HG02870 (cell line): Measurements from ENCODE around the gene EPHA2.

ENCODE experiments used
- ATAC-seq: cut with Tn5 transposase; IDR thresholded peaks from one replicate; pipeline ENCODE4 v1.9.1; 2021; ENCODE audit warnings: mild to moderate bottlenecking, moderate library complexity; ENCODE audit not compliant: unreplicated experiment

EPHA2 gene

DNA sequence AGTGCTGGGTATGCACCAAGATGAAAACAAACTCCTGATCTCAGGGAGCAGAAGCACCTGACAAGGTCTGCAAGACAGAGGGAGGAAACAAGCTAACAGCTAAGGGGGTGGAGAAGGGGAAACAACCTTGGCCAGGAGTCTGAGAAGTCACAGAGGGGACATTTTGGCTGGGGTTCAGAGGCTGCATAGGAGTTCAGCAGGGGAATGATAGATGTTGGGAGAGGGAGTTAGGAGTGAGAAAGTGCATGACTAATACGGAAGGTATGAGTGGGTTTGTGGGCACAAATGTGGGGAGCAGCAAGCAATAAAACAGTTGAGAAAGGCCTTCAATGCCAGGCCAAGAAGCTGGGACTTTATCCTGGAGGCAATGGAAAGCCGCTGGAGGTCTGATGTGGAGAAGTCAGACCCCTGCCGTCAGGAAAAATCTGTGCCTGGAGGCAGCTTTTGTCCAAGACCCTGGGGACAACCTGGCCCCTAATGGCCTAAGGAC, 16.4 kb downstream of the EPHA2 start:
- ATAC-seq, result no peak

DNA sequence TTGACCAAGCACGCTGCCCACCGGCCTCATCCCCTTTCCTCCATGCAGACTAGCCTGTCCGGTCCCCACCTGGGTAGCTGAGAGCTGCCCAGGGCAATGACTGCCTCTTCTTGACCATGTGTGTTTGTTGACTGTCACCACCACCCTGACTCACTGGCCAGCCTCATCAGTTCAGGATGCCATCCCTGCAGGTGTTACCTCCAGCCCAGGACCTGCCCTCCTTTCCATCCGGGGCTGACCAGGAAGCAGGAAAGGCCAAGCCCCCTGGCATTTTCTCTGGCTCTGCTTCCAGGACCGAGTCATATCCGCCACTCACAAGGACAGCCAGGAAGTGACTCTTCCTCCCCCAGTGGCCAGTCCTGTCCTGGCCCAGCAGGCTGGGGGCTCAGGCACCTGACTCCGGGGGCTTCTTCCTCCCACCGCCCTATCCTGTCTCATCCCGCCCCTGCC, 17.1 kb downstream of the EPHA2 start:
- no peak for ATAC-seq

DNA sequence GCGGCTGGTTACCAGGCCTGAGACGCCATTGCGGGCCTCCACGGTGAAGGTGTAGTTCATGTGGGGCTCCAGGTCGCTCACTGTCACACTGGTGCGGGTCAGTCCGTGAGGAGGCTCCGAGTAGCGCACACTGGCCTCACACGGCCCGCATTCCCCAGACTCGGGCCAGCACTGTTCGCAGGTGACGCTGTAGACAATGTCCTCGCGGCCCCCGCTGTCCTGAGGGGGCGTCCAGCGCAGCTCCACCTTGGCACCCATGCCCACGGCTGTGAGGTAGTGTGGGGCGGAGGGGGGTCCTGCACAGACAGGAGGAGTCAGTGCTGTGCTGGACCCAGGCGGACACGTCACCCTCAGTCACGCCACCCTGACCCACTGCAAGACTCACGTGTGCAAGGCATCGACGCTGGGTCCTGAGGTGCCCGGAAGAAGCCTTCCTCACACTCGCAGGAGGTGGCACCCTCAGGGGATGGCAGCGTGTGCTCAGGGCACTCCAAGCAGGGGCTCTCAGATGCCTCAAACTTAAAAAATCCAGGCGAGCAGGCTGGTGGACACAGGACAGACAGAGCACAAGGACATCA, 17.9 kb downstream of the EPHA2 start:
- no peak for ATAC-seq

DNA sequence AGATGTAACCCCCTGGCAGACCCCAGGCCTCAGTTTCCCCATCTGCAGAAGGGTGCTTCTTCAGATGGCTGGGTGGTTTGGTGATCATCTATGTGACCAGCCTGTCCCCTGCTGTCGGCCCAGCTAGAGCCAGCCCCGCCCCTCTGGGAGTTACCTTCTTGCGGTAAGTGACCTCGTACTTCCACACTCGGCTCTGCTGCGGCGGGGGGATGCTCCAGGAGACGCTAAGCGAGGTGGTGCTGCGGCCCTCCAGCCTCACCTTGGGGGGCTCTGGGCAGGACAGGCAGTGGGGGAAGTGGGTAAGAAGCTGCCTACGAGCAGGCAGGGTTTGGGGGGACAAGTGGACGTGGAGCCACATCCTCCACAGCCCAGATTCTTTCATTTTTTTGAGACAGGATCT, 20.4 kb downstream of the EPHA2 start:
- ATAC-seq, result no peak

DNA sequence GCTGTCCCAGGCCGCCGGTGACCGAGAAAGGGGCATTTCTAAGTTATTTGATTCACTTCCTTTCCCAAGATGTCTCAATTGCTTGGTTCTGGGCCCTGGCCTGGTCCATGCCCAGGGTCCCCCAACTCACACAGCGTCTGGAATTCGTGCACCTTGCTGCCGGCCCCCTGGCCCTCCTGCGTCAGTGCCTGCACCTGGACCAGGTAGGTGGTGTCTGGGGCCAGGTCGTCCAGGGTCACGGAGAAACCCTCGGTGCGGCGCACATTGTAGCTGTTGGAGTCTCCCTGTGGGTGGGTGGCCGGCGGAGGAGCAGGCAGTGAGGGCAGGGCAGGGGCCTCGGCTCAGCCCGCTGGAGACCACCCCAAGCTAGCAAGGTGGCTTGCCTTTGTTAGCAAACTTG, 21.0 kb downstream of the EPHA2 start:
- no peak for ATAC-seq

DNA sequence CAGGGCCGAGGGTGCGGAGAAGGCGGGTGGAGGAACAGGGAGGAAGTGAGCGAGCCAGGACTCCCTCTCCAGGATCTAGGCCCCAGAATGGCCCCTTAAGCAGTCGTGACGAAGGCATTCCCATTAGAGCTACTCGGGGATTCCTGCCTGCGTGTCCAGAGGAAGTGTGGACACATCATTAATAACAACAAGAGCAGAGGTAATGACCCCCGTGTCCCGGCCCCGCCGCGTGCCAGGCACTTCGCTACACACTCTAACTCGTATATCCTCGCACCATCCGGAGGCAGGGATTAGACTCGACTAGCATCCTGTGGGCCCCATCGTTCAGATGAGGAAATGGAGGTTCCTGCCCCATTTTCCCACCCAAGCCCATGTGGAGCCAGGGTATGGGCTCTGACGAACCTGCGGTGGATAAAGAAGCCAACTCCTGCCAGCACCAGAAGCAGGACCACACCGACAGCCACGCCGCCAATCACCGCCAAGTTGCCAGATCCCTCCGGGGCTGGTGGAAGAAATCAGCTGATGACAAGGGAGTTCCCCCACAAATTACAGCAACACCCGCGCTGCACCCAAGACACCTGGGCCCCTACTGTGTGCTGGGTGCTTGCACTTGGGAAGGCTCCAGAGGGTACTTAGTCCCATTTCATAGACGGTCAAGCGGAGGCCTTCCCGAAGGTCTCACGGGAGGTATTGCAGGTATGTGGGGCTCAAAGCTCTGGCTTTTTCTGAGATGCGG, 21.6 kb downstream of the EPHA2 start:
- ATAC-seq, result no peak

DNA sequence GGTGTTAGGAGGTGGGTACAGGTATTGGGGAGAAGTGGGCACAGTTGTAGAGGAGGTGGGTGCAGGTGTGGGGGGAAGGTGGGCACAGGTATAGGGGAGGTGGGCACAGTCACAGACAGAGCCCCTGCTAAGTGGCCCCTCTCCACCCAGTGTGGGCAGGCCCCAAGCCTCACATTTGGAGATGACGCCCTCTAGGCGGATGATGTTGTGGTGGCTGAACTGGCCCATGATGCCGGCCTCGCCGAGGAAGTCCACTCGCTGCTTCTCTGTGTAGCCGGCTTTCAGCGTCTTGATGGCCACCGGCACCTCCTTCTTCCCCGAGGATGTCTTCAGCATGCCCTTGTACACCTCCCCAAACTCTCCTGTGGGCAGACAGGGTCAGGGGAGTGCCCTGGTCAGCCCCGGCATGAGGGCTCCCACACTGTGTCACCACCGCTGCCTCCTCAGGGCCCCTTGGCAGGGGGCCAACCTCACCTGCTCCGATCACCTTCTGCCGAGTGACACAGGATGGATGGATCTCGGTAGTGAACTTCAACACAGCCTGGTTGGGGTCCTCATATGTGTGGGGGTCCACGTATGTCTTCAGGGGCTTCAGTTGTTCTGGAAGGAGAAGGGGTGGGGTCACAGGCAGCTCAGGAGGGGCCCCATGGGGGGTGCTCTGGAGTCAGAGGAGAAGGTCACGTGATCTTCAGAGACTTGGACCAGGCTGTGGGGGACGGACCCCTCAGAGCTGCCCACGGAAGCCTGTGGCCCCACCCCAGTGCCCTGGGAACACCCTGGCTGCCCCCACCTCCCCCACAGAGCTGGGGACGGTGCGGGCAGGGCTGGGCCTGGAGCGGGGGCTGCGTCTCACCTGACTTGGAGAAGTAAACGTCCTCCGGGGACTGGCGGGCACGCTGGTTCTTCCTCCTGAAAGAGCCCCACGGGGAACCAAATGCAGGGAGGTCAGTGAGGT, 22.6 kb downstream of the EPHA2 start:
- no peak for ATAC-seq

DNA sequence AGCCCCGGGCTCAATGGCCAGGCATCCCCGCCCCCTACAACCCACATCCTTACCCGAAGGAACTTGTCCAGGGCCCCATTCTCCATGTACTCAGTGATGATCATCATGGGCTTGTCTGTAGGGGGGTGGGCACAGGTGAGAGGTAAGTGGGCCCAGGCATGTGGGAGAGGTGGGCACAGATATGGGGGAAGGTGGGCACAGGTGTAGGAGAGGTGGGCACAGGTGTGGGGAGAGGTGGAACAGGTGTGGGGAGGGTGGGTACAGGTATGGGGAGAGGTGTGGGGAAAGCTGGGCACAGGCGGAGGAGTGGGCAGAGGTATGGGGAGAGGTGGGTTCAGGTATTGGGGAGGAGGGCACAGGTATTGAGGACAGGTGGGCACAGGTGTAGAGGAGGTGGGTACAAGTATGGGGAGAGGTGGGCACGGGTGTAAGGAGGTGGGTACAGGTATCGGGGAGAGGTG, 23.5 kb downstream of the EPHA2 start:
- no peak for ATAC-seq

DNA sequence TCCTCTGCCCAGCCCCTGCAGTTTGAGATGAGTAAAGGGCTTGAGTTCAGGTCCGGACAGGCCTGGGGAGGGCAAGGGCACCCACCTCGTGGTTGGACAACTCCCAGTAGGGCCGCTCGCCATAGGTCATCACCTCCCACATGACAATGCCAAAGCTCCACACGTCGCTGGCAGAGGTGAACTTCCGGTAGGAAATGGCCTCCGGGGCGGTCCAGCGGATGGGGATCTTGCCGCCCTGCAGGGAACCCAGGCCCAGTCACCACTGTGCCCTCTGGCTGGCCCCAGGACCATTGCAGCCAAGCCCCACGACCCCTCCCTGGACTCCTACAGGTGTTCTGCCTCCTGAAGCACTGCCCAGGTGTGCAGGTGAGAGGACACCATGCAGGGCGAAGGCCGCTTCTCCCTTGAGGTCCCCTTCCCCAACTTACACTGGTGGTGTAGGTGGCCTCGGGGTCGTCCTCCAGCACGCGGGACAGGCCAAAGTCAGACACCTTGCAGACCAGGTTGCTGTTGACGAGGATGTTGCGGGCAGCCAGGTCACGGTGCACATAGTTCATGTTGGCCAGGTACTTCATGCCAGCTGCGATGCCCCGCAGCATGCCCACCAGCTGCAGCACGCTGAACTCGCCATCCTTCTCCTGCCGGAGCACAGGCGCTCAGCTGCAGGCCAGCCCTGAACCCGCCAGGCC, 24.1 kb downstream of the EPHA2 start:
- no peak for ATAC-seq

DNA sequence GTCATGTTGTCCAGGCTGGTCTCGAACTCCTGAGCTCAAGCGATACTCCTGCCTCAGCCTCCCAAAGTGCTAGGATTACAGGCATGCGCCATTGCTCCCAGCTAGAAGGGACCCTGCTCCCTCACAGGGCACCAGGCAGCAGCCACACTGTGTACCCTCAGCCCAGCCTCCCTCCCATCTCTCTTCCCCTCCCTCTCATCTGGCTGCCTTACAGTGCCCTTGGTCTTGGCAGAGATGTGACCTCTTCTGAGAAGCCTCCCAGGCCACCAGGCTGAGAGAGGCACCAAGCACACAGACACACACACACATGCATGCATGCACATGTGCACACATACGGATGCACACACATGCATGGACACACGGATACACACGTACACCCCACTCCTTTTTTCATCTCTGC, 25.0 kb downstream of the EPHA2 start:
- no peak for ATAC-seq

DNA sequence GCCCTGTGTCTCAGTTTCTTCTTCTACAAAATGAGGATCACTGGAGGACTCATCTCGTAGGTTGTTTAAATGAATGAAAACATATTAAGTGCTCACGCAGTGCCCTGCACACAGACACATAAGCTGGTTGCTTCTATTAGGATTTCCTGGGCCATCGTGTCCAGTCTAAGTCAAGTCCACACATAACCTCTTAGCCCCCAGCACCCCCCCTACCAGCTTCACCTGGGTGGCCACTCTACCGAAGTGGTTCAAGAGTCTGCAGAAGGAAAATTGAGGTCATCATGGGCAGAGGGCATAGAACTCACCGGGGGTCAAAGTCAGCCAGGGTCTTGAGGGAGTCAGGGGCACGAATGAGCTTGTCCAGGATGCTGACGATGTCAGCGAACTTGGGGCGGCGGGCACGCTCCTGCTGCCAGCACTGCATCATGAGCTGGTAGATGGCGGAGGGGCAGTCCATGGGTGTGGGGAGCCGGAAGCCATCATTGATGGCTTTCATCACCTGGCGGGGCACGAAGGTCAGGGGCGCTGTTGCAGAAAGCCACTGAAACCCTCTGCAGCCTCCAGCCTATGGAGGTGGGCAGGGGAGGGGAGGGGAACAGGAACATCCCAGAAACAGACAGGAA, 25.8 kb downstream of the EPHA2 start:
- no peak for ATAC-seq

DNA sequence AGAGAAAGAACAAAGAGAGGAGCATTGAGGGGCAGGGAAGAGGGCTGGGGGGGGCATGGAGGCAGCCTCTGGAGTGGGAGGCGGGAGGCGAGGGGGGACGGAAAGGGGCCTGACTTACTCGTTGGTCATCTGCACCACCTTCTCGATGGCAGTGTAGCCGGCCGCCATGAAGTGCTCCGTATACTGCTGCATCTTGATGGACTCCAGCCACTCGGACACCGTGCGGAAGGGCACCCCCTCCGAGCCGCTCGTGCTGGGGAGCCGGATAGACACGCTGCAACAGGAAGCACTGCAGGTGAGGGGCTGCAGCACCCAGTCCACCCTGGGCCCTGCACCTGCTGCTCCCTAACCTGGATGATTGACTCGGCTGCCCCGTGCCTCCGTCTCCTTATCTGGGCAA, 26.6 kb downstream of the EPHA2 start:
- no peak for ATAC-seq

DNA sequence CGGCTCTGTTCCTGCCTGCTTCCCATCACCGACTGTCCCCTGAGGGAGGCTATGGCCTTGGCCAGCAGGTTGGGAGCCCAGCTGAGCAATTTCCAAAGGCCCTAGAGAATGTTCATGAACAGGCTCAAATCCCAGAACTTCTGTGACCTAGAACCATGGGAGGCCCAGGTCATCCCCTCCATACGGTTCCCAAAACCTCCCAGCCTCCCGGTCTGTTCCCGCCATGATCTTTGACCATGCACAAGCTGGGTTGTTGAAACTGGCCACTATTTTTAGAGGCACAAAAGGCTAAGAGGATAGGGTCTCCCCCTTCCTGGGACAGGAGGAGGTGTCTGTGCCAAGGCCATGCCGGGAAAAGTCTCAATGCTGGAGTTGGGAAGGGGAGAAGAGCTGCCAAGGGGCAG, 27.5 kb downstream of the EPHA2 start:
- ATAC-seq, result no peak

DNA sequence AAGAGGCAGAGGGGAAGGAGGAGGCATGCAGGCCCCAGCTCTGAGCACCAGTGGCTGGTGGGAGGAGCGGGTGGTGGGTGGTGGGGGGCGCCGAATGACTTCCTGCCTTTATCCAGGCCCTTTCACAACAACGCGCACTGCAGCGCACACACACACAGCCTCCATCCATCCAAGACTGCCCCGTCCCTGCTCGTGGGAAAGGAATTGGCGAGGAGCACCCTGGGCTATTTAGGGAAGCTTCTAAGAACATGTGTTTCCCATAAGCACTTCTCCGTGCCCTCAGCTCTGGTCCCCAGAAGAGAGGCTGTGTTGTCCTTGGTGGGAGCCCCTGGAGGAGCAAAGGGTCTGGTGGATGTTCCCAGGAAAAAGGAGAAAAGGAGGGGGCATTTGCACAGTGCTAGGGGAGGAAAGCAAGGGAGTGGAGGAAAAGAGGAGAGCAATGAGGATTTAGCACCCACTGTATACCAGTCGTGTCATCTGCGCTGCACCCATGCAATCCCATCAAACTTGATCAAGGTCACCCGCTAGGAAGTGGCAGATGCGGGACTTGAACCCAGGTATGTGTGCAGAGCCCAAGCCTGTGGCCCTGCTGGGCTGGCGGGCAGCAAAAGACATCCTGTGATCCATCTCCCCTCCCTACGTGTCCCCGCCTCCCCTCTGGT, 28.1 kb downstream of the EPHA2 start:
- ATAC-seq, result no peak

DNA sequence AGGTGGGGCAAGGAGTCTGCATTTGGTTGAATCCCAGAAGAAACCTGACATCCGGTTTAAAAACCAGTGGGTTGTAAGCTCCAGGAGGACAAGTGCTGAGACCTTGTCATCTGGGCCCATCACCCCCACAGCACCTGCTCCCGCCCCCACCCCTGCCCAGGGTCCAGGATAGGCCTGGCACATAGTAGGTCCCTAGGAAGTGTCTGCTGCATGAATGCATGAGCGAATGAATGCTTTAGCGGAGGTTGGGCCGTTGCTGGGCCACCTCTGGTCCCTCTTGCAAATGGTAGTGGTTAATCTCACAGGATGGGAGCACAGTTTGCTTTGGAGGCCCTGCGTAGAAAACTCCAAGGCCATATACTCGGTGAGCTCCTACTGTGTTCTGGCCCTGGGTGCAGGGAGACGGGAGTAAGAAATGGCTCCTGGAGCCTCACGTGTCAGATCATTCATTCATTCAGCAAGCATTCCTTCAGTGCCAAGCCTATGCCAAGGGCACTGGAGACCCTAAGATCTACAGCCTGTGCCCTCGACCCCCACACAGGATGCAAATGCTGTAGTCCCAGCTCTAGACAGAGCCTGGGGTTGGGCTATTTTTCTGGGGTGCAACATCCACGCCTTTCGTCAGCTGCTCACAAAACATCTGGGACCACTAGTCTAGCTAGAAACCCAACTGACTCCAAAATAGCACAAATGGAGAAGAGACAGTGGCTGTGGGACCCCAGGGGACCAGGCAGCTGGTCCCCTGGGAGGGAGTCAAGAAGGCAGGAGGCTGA, 28.9 kb downstream of the EPHA2 start:
- no peak for ATAC-seq

DNA sequence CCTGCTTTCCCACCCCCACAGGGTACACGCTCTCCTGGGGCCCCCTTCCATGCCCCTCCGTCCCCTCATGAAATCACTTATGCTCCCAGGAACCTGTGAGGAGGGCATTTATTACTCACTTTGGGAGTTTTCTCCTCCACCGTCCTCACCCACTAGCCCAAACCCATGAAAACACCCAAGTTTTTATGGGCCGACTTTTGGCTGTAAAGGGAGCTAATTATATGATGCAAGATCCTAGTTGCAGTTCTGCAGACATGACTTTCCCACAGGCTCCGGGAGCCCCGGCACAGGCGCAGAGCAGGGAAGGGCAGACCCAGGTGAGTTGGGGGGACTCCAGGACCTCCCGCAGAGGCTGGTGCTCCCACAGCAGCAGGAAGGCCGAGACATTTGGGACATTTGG, 29.7 kb downstream of the EPHA2 start:
- ATAC-seq, result no peak

DNA sequence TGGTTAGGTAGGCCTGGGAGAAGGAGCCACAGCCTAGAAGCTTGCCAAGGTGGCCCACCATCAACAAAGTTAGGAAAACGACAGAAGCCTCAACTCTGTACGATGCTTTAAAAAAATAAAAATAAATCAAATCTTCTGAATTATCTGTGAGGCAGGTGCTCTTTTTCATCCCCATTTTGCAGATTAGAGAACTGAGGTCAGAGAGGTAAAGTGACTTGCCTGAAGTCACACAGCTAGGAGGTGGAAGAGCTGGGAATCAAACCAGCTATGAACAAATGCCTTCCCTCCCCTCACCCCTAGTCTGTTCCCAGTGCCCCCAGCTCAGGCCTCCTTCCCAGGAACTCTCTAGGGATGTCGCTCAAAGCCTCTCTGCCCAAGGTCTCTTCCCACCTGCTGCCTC, 30.4 kb downstream of the EPHA2 start:
- ATAC-seq, result no peak

DNA sequence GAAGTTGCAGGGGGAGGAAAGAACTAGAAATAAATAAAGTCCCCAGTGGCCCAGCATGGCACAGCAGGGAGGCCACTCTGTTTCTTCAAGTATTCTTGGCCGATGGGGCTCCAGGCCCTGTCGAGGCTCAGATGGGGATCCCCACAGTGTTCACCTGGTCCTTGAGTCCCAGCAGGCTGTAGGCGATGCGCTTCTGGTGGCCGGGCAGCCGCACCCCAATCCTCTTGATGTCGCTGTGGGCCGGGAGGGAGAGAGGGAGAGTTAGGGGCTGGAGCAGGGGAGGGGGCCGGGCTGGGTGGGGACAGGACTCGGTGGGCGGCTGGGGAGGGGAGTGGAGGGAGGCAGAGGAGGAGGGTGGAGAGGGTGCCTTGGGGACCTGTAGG, 30.8 kb downstream of the EPHA2 start:
- no peak for ATAC-seq

DNA sequence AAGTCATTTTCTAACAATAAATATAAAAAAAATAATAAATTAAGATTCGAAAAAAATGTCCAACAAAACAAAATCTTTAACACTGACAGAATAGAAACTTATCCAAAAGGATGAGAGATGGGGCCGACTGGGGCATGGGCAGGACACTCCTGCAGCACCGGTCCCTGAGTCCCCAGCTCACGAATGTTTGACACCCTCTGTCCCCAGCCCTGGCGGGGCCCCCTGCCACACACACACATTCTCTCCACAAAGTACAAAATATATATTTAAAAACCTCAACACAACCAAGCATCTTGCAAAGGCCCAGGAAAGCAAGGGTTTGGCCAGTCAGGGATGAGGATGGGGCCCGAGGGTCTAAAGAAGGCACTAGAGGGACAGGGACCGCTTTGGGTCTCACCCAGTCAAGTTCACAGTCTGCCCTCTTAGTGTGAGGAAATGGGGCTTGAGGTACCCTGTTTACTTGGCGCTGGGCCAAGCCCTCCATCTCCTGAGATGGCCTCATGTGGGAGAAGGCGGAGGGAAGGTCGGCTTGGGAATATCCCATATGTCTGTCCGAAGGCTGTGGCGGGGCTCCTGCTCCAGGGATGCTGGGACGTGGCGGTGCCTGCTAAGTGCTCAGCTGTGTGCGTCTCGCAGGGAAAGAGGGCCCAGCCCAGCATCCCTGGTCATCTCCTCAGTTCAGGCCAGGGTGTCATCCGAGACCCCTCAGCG, 31.3 kb downstream of the EPHA2 start:
- ATAC-seq, result no peak
